IMR-90 (cell line): ENCODE results near the gene DYRK1A.

Source experiments
- CHD1 ChIP-seq: IDR thresholded peaks from 2 replicates; pipeline ENCODE4 v1.6.1; 2012; ENCODE audit warnings: low read depth, low read length, improper control_type of control experiment
- FOS ChIP-seq: fragments of 150-350 bp; IDR thresholded peaks from 2 replicates; pipeline ENCODE4 v1.6.1; 2016; ENCODE audit warnings: low read depth, low read length
- MAZ ChIP-seq: IDR thresholded peaks from 2 replicates; pipeline ENCODE4 v1.6.1; 2012; ENCODE audit warnings: low read depth, mild to moderate bottlenecking, low read length, improper control_type of control experiment, moderate library complexity, borderline replicate concordance
- TF ChIP-seq, protein P1 (sequence below): conservative IDR thresholded peaks from 2 replicates; pipeline ENCODE4 v1.5.1; 2012; ENCODE audit warnings: mild to moderate bottlenecking, low read depth, low read length, improper control_type of control experiment
- TF ChIP-seq, protein P2 (sequence below): fragments of 150-350 bp; IDR thresholded peaks from 2 replicates; pipeline ENCODE4 v1.6.1; 2016; ENCODE audit warnings: low read depth, mild to moderate bottlenecking, low read length, moderate library complexity, borderline replicate concordance

DNA sequence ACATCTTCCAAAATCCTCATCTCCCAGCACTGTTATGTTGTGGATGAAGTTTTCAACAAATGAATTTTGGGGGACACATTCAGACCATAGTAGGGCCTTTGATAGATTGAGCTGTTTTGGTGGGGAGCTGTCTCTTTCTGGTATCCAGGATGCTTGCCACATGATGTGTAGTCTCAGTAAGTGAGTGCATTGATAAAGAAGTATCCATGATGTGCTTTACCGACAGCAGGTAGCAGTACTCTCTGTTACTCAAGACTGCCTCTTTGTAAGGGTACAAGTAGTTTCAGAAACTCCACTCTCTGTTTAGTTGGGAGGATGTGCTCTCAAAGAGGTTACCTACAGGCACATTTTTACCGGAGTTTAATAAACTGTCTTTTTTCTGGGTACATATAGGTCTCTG, 26.5 kb downstream of the DYRK1A start:
- TF ChIP-seq FOS (no peak), CHD1 (no peak), MAZ (no peak)
- TF ChIP-seq, protein P1, sequence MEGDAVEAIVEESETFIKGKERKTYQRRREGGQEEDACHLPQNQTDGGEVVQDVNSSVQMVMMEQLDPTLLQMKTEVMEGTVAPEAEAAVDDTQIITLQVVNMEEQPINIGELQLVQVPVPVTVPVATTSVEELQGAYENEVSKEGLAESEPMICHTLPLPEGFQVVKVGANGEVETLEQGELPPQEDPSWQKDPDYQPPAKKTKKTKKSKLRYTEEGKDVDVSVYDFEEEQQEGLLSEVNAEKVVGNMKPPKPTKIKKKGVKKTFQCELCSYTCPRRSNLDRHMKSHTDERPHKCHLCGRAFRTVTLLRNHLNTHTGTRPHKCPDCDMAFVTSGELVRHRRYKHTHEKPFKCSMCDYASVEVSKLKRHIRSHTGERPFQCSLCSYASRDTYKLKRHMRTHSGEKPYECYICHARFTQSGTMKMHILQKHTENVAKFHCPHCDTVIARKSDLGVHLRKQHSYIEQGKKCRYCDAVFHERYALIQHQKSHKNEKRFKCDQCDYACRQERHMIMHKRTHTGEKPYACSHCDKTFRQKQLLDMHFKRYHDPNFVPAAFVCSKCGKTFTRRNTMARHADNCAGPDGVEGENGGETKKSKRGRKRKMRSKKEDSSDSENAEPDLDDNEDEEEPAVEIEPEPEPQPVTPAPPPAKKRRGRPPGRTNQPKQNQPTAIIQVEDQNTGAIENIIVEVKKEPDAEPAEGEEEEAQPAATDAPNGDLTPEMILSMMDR = no peak
- TF ChIP-seq, protein P2, sequence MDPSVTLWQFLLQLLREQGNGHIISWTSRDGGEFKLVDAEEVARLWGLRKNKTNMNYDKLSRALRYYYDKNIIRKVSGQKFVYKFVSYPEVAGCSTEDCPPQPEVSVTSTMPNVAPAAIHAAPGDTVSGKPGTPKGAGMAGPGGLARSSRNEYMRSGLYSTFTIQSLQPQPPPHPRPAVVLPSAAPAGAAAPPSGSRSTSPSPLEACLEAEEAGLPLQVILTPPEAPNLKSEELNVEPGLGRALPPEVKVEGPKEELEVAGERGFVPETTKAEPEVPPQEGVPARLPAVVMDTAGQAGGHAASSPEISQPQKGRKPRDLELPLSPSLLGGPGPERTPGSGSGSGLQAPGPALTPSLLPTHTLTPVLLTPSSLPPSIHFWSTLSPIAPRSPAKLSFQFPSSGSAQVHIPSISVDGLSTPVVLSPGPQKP = no peak
